ENCODE measurements around the gene CHST11. TPM values are rescaled to one million over a fixed set of nuclear protein-coding genes. Genes with fewer than 3 reads are reported as not detected.
A peak's percentile ranks its signal among the peaks of the same experiment; 100 is the strongest.
"Not testable (repeated sequence)": the region's sequence is repeated elsewhere in the genome, so short reads cannot be mapped to it uniquely, and the experiment has no call there.

The CHST11 gene
- total RNA-seq, 1 donor from 2014 or later, result 44.9 TPM

GRCh38 chr12:104609445-104609844 is 152.7 kb downstream of the CHST11 start:
- intact Hi-C loops (cut with micrococcal nuclease), result no loop called here
- Mint-ChIP-seq H3K27me3 (no peaks in the 10 kb centered on the region), H3K9me3 (no peaks in the 10 kb centered on the region), H3K36me3 (ENCODE audit: low read depth) (peaks cover 30% of the 10 kb centered on the region), H3K4me1 (peaks cover 36% of the 10 kb centered on the region), H3K27ac (no peak overlapping the region), H3K4me3 (no peak overlapping the region)
- no peak for DNase-seq

DNA sequence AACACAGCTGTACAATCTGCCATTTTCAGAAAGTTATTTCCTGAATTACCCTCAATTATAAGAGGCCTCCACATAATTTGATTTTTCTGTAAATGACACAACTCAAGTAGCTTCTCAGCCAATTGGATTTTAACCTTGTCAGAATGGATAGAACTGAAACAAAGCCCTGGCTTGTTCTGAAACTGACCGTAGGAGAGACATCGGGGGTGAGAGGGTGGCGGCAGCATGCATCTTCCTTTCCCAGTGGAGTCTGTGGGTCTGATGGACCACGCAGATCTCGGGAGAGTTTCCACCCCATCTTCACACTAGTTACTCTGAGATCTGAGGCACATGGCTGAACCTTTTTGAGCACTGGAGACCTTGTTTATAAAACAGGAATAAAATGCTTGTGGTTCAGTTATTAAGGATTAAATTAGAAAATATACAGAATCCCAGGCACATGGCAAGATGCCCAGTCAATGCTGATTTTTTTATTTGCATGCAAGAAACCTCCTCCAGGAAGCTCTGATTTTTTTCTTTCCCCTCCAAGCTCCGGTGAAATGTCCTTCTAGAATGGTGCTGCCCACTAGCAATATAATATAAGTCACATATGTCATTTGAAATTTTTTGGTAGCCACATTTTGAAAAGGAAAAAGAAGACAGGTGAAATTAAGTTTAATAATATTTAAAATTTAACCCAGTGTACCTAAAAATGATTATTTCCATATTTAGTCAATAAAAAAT is 153.9 kb downstream of the CHST11 start:
- intact Hi-C loops (cut with micrococcal nuclease), result no loop called here

DNA sequence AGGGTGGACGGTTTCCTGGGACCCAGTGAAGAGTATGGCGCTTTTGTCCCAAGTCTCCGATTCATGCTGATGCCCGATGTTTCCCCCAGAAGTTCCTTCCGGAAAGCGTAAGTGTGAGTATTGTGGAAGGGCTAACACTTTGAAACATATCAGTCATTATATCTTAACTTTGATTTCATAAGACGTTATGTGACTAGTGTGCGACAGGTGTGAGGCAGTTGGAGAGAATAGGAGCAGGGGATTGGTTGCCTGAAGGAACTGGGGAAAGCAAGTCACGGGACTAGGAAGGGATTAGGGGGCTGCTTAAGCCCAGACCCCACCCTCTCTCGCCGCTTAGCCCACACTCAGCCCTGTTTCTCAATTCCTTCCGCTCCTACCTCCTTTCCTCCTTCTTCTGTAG is 154.9 kb downstream of the CHST11 start:
- no peaks in the 10 kb centered on the region for H3K27me3 Mint-ChIP-seq
- H3K27ac Mint-ChIP-seq, result no peak overlapping the region
- DNase-seq, result no peak
- H3K4me1 Mint-ChIP-seq, result peaks cover 23% of the 10 kb centered on the region
- no peaks in the 10 kb centered on the region for H3K9me3 Mint-ChIP-seq
- H3K36me3 Mint-ChIP-seq (ENCODE audit: low read depth), result peaks cover 23% of the 10 kb centered on the region
- intact Hi-C loops (cut with micrococcal nuclease), result no loop called here
- no peak overlapping the region for H3K4me3 Mint-ChIP-seq

More for the DNA sequence above, 153.9 kb downstream of the CHST11 start:
- DNase-seq, result no peak
- no peaks in the 10 kb centered on the region for H3K9me3 Mint-ChIP-seq
- no peaks in the 10 kb centered on the region for H3K27me3 Mint-ChIP-seq
- H3K4me3 Mint-ChIP-seq, result no peak overlapping the region
- H3K36me3 Mint-ChIP-seq (ENCODE audit: low read depth), result peaks cover 30% of the 10 kb centered on the region
- no peak overlapping the region for H3K27ac Mint-ChIP-seq
- peaks cover 30% of the 10 kb centered on the region for H3K4me1 Mint-ChIP-seq

GRCh38 chr12:104613372-104613771 is 156.6 kb downstream of the CHST11 start:
- H3K27me3 Mint-ChIP-seq; DNase-seq; intact Hi-C loops (cut with micrococcal nuclease); H3K4me3 Mint-ChIP-seq; H3K9me3 Mint-ChIP-seq: not testable (repeated sequence)
- peaks cover 19% of the 10 kb centered on the region for H3K36me3 Mint-ChIP-seq (ENCODE audit: low read depth)
- peak overlapping the region; percentile 38 for H3K27ac Mint-ChIP-seq
- H3K4me1 Mint-ChIP-seq, result peaks cover 17% of the 10 kb centered on the region

DNA sequence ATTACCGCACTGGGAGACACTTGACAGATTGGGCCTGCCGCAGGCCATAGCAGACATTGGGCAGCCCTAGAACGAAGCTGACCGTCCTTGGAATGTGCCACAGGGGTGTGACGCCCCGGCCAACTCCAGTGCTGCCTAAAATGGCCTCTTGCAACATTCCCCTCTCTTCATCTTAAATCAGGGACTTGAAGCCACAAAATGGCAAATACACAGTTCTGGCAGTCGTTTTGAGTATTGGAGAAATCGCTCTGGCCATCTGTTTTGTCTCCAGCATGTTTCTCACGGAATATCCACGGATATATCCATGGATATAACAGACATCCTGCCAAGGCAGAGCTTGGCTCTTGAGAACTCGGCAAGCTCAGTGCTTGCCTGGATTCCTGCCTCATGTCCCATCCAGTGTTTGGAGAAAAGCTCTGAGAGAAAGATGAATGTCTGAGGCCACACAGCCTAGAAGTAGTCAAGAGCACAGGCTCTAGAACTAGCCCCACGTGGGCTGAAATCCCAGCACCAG is 158.4 kb downstream of the CHST11 start:
- H3K9me3 Mint-ChIP-seq, result no peaks in the 10 kb centered on the region
- DNase-seq, result no peak
- no peaks in the 10 kb centered on the region for H3K27me3 Mint-ChIP-seq
- peaks cover 26% of the 10 kb centered on the region for H3K36me3 Mint-ChIP-seq (ENCODE audit: low read depth)
- no peak overlapping the region for H3K27ac Mint-ChIP-seq
- H3K4me1 Mint-ChIP-seq, result peaks cover 21% of the 10 kb centered on the region
- no peak overlapping the region for H3K4me3 Mint-ChIP-seq
- intact Hi-C loops (cut with micrococcal nuclease), result no loop called here

DNA sequence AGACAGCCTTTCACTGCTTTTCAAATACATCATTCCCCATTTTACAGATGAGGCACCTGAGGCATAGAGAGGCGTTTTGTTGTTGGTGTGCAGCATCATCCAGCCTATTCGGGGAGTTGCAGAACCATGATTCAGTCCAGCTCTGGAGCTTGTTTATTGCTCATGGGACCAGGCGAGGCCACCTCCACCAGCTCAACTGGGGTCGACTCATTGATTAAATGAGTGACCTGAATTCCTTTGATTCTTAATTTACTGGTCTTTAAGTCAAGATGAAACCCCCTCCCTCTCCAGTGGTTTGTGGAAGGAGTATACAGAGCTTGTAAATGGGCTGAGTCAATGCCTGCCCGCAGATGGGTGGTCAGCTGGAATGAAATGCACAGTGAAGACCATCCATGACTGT is 161.9 kb downstream of the CHST11 start:
- Mint-ChIP-seq H3K4me1 (peaks cover 13% of the 10 kb centered on the region), H3K27ac (peak overlapping the region; percentile 47), H3K36me3 (ENCODE audit: low read depth) (peaks cover 15% of the 10 kb centered on the region), H3K9me3 (no peaks in the 10 kb centered on the region), H3K4me3 (no peak overlapping the region), H3K27me3 (no peaks in the 10 kb centered on the region)
- intact Hi-C loops (cut with micrococcal nuclease), result no loop called here
- no peak for DNase-seq

GRCh38 chr12:104619305-104619704 is 162.6 kb downstream of the CHST11 start:
- intact Hi-C loops (cut with micrococcal nuclease), result no loop called here
- Mint-ChIP-seq H3K27me3 (no peaks in the 10 kb centered on the region), H3K36me3 (ENCODE audit: low read depth) (peaks cover 21% of the 10 kb centered on the region), H3K4me1 (peaks cover 18% of the 10 kb centered on the region), H3K9me3 (no peaks in the 10 kb centered on the region), H3K4me3 (no peak overlapping the region), H3K27ac (no peak overlapping the region)
- DNase-seq, result no peak

DNA sequence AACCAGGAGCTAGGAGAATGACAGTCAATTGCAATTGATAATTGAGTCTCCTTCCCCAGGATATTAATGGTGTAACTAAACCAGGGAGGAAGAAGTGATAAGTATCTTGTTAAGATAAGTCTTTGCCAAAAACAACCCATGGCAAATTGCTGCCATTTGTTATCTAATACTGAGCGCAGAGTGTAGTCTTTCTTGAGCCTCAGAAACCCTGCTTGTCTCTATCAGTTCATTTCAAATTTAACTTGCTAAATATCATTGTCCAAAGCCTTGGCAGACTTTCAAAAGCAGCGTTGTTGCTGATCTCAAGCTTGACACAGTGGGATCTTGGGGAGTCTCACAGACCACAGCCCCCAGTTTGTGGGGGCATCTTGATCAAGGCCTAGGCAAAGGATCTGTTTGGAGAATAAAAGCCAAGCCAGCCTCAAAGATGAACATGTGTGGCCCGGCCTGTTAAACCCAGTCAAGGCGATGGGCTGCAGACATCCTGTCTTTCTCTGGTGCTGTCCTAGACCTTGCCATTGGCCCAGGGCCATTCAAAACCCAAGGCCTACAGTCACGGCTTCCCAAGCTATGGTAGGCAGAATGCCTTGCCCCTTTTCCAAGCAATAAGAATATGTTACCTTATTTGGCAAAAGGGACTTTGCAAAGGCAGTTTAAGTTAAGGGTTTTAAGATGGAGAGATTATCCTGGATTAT is 164.2 kb downstream of the CHST11 start:
- Mint-ChIP-seq H3K36me3 (ENCODE audit: low read depth) (peaks cover 18% of the 10 kb centered on the region), H3K9me3 (no peaks in the 10 kb centered on the region), H3K27ac (no peak overlapping the region), H3K4me3 (no peak overlapping the region), H3K4me1 (peaks cover 18% of the 10 kb centered on the region), H3K27me3 (no peaks in the 10 kb centered on the region)
- intact Hi-C loops (cut with micrococcal nuclease), result no loop called here
- DNase-seq, result no peak

DNA sequence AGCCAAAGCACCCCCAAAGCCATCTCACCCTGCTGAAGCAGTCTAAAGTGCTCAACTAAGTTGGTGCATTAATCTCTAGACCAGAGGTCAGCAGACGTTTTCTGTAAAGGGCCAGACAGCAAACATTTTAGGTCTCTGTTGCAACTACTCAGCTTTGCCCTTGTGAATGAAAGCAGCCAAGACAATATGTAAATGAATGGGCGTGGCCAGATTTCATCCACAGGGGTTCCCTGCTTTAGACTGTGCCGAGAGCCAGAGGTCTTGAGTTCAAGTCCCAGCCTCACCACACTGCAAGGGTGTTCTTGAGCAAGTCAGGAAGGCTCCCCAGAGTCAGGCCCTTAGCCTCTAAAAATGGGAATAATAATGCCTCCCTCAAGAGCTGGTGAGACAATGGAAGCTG is 166.2 kb downstream of the CHST11 start:
- Mint-ChIP-seq H3K27ac (no peak overlapping the region), H3K9me3 (no peaks in the 10 kb centered on the region), H3K36me3 (ENCODE audit: low read depth) (peaks cover 22% of the 10 kb centered on the region), H3K27me3 (no peaks in the 10 kb centered on the region), H3K4me3 (no peak overlapping the region), H3K4me1 (peaks cover 18% of the 10 kb centered on the region)
- DNase-seq, result no peak
- intact Hi-C loops (cut with micrococcal nuclease), result no loop called here

DNA sequence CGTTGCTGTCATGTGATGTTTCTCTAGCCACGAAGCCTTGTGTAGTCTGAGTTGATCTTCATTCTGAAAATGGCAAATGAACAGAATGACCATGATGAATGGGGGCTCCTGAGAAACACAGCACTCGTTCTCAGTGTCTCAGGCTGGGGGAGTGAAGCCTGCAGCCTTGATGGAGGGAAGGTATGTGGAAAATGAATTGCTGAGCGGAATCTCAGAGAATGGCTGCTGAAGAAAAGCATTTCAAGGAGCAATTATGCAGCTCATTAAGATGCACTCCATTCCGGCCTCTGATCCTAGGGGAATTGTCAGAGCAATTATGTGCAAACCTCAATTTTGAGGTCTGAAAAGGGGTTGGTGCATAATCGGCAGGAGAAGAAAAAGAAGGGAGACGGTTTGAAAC is 167.1 kb downstream of the CHST11 start:
- Mint-ChIP-seq H3K9me3 (no peaks in the 10 kb centered on the region), H3K36me3 (ENCODE audit: low read depth) (peaks cover 18% of the 10 kb centered on the region), H3K27ac (no peak overlapping the region), H3K27me3 (no peaks in the 10 kb centered on the region), H3K4me3 (no peak overlapping the region), H3K4me1 (peaks cover 18% of the 10 kb centered on the region)
- intact Hi-C loops (cut with micrococcal nuclease), result no loop called here
- DNase-seq, result no peak

- Mint-ChIP-seq H3K27me3 (no peaks in the 10 kb centered on the region), H3K27ac (no peak overlapping the region), H3K4me3 (no peak overlapping the region), H3K4me1 (peaks cover 16% of the 10 kb centered on the region), H3K36me3 (ENCODE audit: low read depth) (peaks cover 16% of the 10 kb centered on the region), H3K9me3 (no peaks in the 10 kb centered on the region)
- intact Hi-C loops (cut with micrococcal nuclease), result no loop called here
- no peak for DNase-seq
Observed at GRCh38 chr12:104624529-104624928, 167.8 kb downstream of the CHST11 start.

DNA sequence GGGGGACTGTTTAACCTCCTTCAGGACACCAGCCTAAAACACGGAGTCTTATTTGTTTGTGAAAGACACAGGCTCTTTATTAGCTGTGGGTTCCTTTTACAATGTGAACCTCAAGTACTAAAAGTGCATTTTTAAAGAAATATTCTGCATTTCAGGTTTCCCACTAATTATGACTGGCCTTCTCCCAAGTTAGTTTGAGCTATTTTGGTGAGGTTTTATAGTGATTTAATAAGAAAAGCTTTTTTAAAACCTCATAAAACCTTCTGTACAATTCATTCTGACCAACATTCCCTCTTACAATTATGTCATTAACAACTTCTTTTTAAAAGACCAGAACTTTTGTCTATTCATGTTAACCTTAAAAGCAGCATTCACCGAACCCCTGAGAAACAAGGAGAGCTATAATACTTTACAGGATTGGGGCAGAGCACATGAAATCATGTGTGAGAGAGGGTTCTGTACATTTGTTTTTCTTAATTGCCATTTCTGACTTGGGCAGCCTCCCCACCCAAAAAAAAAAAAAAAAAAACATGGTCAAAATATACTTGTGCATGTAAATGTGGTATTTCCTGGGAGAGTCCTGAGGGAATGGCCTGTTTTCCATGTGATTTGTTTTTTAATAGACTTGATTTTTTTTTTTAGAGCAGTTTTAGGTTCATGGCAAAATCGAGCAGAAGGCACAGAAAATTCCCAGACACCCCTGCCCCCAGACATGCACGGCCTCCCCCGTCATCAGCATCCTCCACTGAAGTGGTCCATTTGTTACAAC is 169.5 kb downstream of the CHST11 start:
- Mint-ChIP-seq H3K36me3 (ENCODE audit: low read depth) (peaks cover 15% of the 10 kb centered on the region), H3K4me1 (peaks cover 14% of the 10 kb centered on the region), H3K27me3 (no peaks in the 10 kb centered on the region), H3K4me3 (no peak overlapping the region), H3K9me3 (no peaks in the 10 kb centered on the region), H3K27ac (no peak overlapping the region)
- no peak for DNase-seq
- intact Hi-C loops (cut with micrococcal nuclease), result no loop called here

DNA sequence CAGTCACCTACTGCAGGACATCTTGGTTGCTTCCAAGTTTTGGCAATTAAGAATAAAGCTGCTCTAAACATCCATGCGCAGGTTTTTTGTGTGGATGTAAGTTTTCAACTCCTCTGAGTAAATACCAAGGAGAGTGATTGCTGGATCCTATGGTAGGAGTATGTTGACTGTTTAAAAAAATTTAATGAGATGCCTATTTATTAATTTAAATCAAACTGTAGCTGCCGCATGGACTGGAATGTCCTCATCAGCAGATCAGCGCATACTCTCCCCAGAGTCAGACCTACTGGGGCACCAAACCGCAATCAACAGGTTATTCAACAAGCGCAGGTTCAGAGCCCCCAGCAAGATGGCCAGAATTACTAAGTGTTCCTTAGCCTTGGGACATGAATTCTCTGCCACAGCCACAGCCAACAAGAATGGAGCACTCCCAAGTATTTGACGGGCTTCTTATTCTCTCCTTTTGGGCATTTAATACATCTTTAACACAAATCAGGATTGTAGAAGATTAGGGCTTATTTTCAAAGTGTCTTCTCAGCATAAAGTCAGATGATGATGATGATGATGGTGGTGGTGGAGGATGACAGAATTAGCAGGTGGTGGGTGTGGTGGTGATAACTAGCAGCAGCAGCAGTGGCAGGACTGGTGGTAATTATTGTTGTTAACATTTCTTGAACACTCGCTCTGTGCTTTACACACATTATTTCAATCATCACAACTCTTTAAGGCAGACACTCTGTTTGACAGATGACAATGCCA is 170.7 kb downstream of the CHST11 start:
- Mint-ChIP-seq H3K9me3 (no peaks in the 10 kb centered on the region), H3K4me3 (no peak overlapping the region), H3K27me3 (no peaks in the 10 kb centered on the region), H3K4me1 (peaks cover 16% of the 10 kb centered on the region), H3K27ac (peak overlapping the region; percentile 6), H3K36me3 (ENCODE audit: low read depth) (peaks cover 16% of the 10 kb centered on the region)
- no peak for DNase-seq
- intact Hi-C loops (cut with micrococcal nuclease), result no loop called here
